HG03108 (cell line): ENCODE measurements around the gene SPATA24.
A peak's percentile ranks its signal among the peaks of the same experiment; 100 is the strongest.
"Not testable (repeated sequence)": the region's sequence is repeated elsewhere in the genome, so short reads cannot be mapped to it uniquely, and the experiment has no call there.

Source experiments
- ATAC-seq: cut with Tn5 transposase; IDR thresholded peaks from one replicate; pipeline ENCODE4 v1.9.1; 2021; ENCODE audit warnings: moderate library complexity; ENCODE audit not compliant: unreplicated experiment

SPATA24 gene

GRCh38 chr5:139395844-139396640 is 7.8 kb downstream of the SPATA24 start:
- no peak for ATAC-seq

- ATAC-seq, result no peak
Measured at GRCh38 chr5:139394654-139395566, 9.0 kb downstream of the SPATA24 start, which contains the start of gene PROB1. PROB1 (minus strand) TSS chr5:139395104; CDS start chr5:139395081, 23 bp downstream.

- no peak for ATAC-seq
Measured at GRCh38 chr5:139394123-139394653, 9.7 kb downstream of the SPATA24 start.

- no peak for ATAC-seq
Measured at GRCh38 chr5:139393497-139394122, 10.3 kb downstream of the SPATA24 start.

GRCh38 chr5:139392678-139393496 is 11.0 kb downstream of the SPATA24 start:
- ATAC-seq, result peak; percentile 45

- no peak for ATAC-seq
Measured at GRCh38 chr5:139392324-139392677, 11.6 kb downstream of the SPATA24 start.

GRCh38 chr5:139391570-139392323 is 12.1 kb downstream of the SPATA24 start:
- ATAC-seq, result no peak

GRCh38 chr5:139390639-139391569 is 13.0 kb downstream of the SPATA24 start:
- ATAC-seq, result no peak

- ATAC-seq, result peak; percentile 26
Measured at GRCh38 chr5:139389701-139390638, 13.9 kb downstream of the SPATA24 start, which contains the start of gene MZB1. MZB1 (minus strand) TSS chr5:139389913; CDS start chr5:139389856, 57 bp downstream.

GRCh38 chr5:139388198-139388821 is 15.6 kb downstream of the SPATA24 start:
- no peak for ATAC-seq

GRCh38 chr5:139387611-139388197 is 16.2 kb downstream of the SPATA24 start:
- ATAC-seq, result no peak

- ATAC-seq, result not testable (repeated sequence)
Measured at GRCh38 chr5:139386956-139387355, 16.9 kb downstream of the SPATA24 start.

- ATAC-seq, result no peak
Measured at GRCh38 chr5:139386050-139386438, 17.8 kb downstream of the SPATA24 start.

GRCh38 chr5:139385061-139386049 is 18.5 kb downstream of the SPATA24 start:
- no peak for ATAC-seq

- ATAC-seq, result no peak
Measured at GRCh38 chr5:139384591-139385051, 19.3 kb downstream of the SPATA24 start.
